ENCODE measurements around the gene CEP72.

- TF ChIP-seq EZH2phosphoT487 (IDR thresholded peaks at IDR 0.05; ENCODE audit: insufficient read depth, low read depth) (no peak), EZH2 (IDR thresholded peaks at IDR 0.05; ENCODE audit: insufficient read depth, poor library complexity, severe bottlenecking) (no peak)
Measured at GRCh38 chr5:666816-667498, 54.8 kb downstream of the CEP72 start.

Data from GM23248 (cell line).